ENCODE results near the gene ZNF746.

The ZNF746 gene

DNA sequence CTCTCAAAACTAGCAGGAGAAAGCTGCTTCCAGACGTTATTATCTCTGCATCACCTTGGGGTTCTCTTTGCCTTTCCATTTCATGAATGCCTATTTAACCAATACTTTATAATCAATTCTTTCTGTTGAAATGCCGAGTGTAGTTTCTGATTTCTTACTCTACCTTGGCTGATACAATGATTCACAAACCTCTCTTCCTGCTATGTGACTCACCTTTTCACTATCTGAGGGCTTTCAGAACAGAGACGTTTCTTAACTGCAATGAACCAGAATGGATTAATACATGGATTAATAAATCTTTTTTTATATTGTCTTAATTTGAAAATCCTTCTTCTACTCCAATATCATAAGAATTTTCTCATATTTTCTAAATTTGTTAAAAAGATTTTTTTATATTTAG, 46.4 kb upstream of the ZNF746 start:
- no peaks in the 10 kb centered on the region for H3K79me2 ChIP-seq (ENCODE audit: low read length)
- H3K9ac ChIP-seq (ENCODE audit: low read length): no peak overlapping the region
- H3K4me2 ChIP-seq (ENCODE audit: low read depth, low read length): no peak overlapping the region
- TF ChIP-seq, protein P1, sequence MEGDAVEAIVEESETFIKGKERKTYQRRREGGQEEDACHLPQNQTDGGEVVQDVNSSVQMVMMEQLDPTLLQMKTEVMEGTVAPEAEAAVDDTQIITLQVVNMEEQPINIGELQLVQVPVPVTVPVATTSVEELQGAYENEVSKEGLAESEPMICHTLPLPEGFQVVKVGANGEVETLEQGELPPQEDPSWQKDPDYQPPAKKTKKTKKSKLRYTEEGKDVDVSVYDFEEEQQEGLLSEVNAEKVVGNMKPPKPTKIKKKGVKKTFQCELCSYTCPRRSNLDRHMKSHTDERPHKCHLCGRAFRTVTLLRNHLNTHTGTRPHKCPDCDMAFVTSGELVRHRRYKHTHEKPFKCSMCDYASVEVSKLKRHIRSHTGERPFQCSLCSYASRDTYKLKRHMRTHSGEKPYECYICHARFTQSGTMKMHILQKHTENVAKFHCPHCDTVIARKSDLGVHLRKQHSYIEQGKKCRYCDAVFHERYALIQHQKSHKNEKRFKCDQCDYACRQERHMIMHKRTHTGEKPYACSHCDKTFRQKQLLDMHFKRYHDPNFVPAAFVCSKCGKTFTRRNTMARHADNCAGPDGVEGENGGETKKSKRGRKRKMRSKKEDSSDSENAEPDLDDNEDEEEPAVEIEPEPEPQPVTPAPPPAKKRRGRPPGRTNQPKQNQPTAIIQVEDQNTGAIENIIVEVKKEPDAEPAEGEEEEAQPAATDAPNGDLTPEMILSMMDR (IDR thresholded peaks at IDR 0.05; ENCODE audit: low read length): no peak
- TF ChIP-seq EZH2phosphoT487 (IDR thresholded peaks at IDR 0.05; ENCODE audit: low read length) (no peak), EZH2 (optimal IDR thresholded peaks at IDR 0.05; ENCODE audit: low read depth, low read length) (no peak)
- H3K4me1 ChIP-seq (ENCODE audit: low read length): no peaks in the 10 kb centered on the region
- DNase-seq: no peak
- no peaks in the 10 kb centered on the region for H3K27me3 ChIP-seq (replicated peaks; ENCODE audit: insufficient read depth, low read length)
- 0 out of 2 replicates have a peak, but pooled peaks cover 4% of the 10 kb centered on the region for H3K36me3 ChIP-seq (replicated peaks; ENCODE audit: insufficient read depth, low read length)
- H3K4me3 ChIP-seq (ENCODE audit: low read length): no peak overlapping the region
- H3K9me3 ChIP-seq (replicated peaks; ENCODE audit: insufficient read depth, low read length): no peaks in the 10 kb centered on the region
- H3K9me2 ChIP-seq (replicated peaks; ENCODE audit: insufficient read depth, low read length): no peaks in the 10 kb centered on the region
- no peak overlapping the region for H2AFZ ChIP-seq (ENCODE audit: low read length)
- H4K20me1 ChIP-seq (ENCODE audit: insufficient read depth, low read length): no peaks in the 10 kb centered on the region
- H3K27ac ChIP-seq (ENCODE audit: low read length): no peak overlapping the region
- H3F3A ChIP-seq (ENCODE audit: insufficient read depth, low read length): no peaks in the 10 kb centered on the region

DNA sequence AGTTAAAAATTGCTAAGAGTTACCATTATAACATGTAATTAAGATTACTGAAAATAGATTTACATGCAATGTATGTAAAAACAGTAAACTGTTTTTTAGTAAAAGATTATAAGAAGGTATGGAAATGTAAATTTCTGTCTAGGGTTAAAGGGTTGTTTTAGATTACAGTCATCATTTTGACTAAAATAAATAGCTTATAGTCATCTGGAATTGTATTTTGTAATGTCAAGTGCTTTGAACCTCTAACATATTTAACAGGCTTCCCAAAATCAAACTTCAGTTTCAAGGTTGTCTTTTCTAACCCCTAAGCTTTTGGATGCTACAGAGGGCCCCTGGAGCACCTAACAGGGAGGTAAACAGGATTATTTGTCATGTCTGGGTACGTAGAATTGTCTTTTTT, 35.0 kb upstream of the ZNF746 start:
- H4K20me1 ChIP-seq (ENCODE audit: insufficient read depth, low read length): no peaks in the 10 kb centered on the region
- no peaks in the 10 kb centered on the region for H3K79me2 ChIP-seq (ENCODE audit: low read length)
- TF ChIP-seq EZH2phosphoT487 (IDR thresholded peaks at IDR 0.05; ENCODE audit: low read length) (no peak), EZH2 (optimal IDR thresholded peaks at IDR 0.05; ENCODE audit: low read depth, low read length) (no peak)
- TF ChIP-seq, protein P1 (IDR thresholded peaks at IDR 0.05; ENCODE audit: low read length): no peak
- no peak overlapping the region for H3K4me2 ChIP-seq (ENCODE audit: low read depth, low read length)
- no peak overlapping the region for H3K9ac ChIP-seq (ENCODE audit: low read length)
- no peak for DNase-seq
- no peaks in the 10 kb centered on the region for H3K27me3 ChIP-seq (replicated peaks; ENCODE audit: insufficient read depth, low read length)
- H3K9me3 ChIP-seq (replicated peaks; ENCODE audit: insufficient read depth, low read length): no peaks in the 10 kb centered on the region
- no peak overlapping the region for H3K27ac ChIP-seq (ENCODE audit: low read length)
- H2AFZ ChIP-seq (ENCODE audit: low read length): no peak overlapping the region
- no peaks in the 10 kb centered on the region for H3K4me1 ChIP-seq (ENCODE audit: low read length)
- no peak overlapping the region for H3K4me3 ChIP-seq (ENCODE audit: low read length)
- no peaks in the 10 kb centered on the region for H3K9me2 ChIP-seq (replicated peaks; ENCODE audit: insufficient read depth, low read length)
- H3F3A ChIP-seq (ENCODE audit: insufficient read depth, low read length): no peaks in the 10 kb centered on the region
- no peaks in the 10 kb centered on the region for H3K36me3 ChIP-seq (replicated peaks; ENCODE audit: insufficient read depth, low read length)

DNA sequence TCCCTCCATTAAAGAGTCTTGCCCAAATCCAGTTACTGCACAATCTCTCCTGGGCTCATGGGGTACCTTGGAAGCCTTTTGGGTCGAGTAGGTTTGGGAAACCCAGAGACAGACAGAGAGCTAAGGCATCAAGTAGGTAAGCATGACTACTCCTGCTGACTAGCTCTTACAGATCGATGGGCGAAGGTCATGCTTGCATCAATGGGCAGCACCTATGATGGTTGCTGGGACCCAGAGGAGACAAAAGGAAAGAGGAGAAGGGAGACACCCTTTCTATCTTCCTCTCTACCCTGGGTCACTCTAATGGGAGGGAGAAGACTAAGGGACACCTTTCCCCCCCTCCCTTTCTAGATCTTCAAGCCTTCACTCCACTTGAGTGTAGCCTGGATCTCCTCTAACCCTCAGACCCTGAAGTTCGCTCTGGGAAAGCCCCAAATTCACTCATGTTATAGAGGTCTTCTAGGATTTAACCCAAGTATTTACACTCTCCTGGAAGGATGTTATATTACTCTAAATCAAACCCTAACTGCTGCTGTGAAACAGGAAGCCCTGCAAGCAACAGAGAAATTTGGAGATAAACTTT, 31.6 kb upstream of the ZNF746 start:
- Histone ChIP-seq H2AFZ (ENCODE audit: low read length) (no peak overlapping the region), H3K9ac (ENCODE audit: low read length) (no peak overlapping the region), H3K4me3 (ENCODE audit: low read length) (no peak overlapping the region), H4K20me1 (ENCODE audit: insufficient read depth, low read length) (no peaks in the 10 kb centered on the region), H3K4me1 (ENCODE audit: low read length) (no peaks in the 10 kb centered on the region), H3K79me2 (ENCODE audit: low read length) (no peaks in the 10 kb centered on the region), H3K9me2 (replicated peaks; ENCODE audit: insufficient read depth, low read length) (no peaks in the 10 kb centered on the region), H3F3A (ENCODE audit: insufficient read depth, low read length) (no peaks in the 10 kb centered on the region), H3K9me3 (replicated peaks; ENCODE audit: insufficient read depth, low read length) (no peaks in the 10 kb centered on the region), H3K27ac (ENCODE audit: low read length) (no peak overlapping the region), H3K4me2 (ENCODE audit: low read depth, low read length) (no peak overlapping the region), H3K36me3 (replicated peaks; ENCODE audit: insufficient read depth, low read length) (no peaks in the 10 kb centered on the region), H3K27me3 (replicated peaks; ENCODE audit: insufficient read depth, low read length) (no peaks in the 10 kb centered on the region)
- TF ChIP-seq EZH2 (optimal IDR thresholded peaks at IDR 0.05; ENCODE audit: low read depth, low read length) (no peak), EZH2phosphoT487 (IDR thresholded peaks at IDR 0.05; ENCODE audit: low read length) (no peak)
- TF ChIP-seq, protein P1 (IDR thresholded peaks at IDR 0.05; ENCODE audit: low read length): no peak
- DNase-seq: no peak
